IMR-90 (cell line): Measurements from ENCODE around the gene PLXNC1. TPM values are rescaled to one million over a fixed set of nuclear protein-coding genes. Genes with fewer than 3 reads are reported as not detected.

ENCODE experiments used
- ATAC-seq: fragments of 200-7000 bp; cut with Tn5 transposase; 2 replicates; pipeline ENCODE4 v1.9.1; 2020; ENCODE audit warnings: low read depth, mild to moderate bottlenecking, moderate library complexity
- BruUV-seq: library from RNA; stranded (reverse); fragments of 400-500 nt; replicated peaks from 2 replicates; lab custom pipeline; 2021; lab: Mats Ljungman, UMichigan
- CTCF ChIA-PET: fragments of 300-600 bp; formaldehyde crosslinking; extraction: SDS; loops from one replicate; lab custom pipeline; 2021; ENCODE audit warnings: antibody characterized with exemption; lab: Yijun Ruan, JAX
- POLR2A ChIA-PET: fragments of 300-600 bp; sonication (Branson Sonifier 250); formaldehyde crosslinking; loops from one replicate; lab custom pipeline; 2022; ENCODE audit warnings: antibody characterized with exemption; ENCODE audit not compliant: unreplicated experiment; lab: Charles Lee
- DNase-seq: peaks from one replicate; pipeline ENCODE4 v3.0.0; 2013
- H2AFZ ChIP-seq: replicated peaks from 2 replicates; pipeline ENCODE3; 2013; ENCODE audit warnings: low read length, mild to moderate bottlenecking; ENCODE audit not compliant: poor library complexity
- H2AK5ac ChIP-seq: 2 replicates; pipeline ENCODE4 v1.6.1; 2013; ENCODE audit warnings: low read depth, low read length, inconsistent platforms
- H2AK9ac ChIP-seq: replicated peaks from 2 replicates; pipeline ENCODE3; 2013; ENCODE audit warnings: mild to moderate bottlenecking, low read depth, low read length, moderate library complexity; ENCODE audit not compliant: poor library complexity
- H2BK120ac ChIP-seq: 2 replicates; pipeline ENCODE4 v1.6.1; 2013; ENCODE audit warnings: low read depth, low read length, inconsistent platforms
- H2BK15ac ChIP-seq: 3 replicates; pipeline ENCODE4 v1.6.1; 2013; ENCODE audit warnings: low read depth, low read length, inconsistent platforms
- H2BK20ac ChIP-seq: 2 replicates; pipeline ENCODE4 v1.6.1; 2013; ENCODE audit warnings: low read depth, mild to moderate bottlenecking, inconsistent platforms, low read length, moderate library complexity
- H2BK5ac ChIP-seq: 2 replicates; pipeline ENCODE4 v1.6.1; 2013; ENCODE audit warnings: mild to moderate bottlenecking, low read depth, low read length, inconsistent platforms; ENCODE audit not compliant: poor library complexity, severe bottlenecking
- H3K14ac ChIP-seq: replicated peaks from 2 replicates; pipeline ENCODE4 v1.6.1; 2013; ENCODE audit warnings: low read depth, low read length, inconsistent platforms
- H3K18ac ChIP-seq: 2 replicates; pipeline ENCODE4 v1.6.1; 2013; ENCODE audit warnings: low read depth, low read length, control low read depth
- H3K23ac ChIP-seq: 2 replicates; pipeline ENCODE4 v1.6.1; 2013; ENCODE audit warnings: low read depth, low read length, inconsistent platforms
- H3K27ac ChIP-seq: 2 replicates; pipeline ENCODE4 v1.5.1; 2013; ENCODE audit warnings: mild to moderate bottlenecking, control low read depth, low read length; ENCODE audit not compliant: insufficient read depth
- H3K27me3 ChIP-seq: 2 replicates; pipeline ENCODE4 v1.6.1; 2013; ENCODE audit warnings: low read length; ENCODE audit not compliant: control insufficient read depth, insufficient read depth
- H3K36me3 ChIP-seq: 2 replicates; pipeline ENCODE4 v1.6.1; 2013; ENCODE audit warnings: low read length, mixed read lengths; ENCODE audit not compliant: control insufficient read depth, insufficient read depth
- H3K4ac ChIP-seq: 2 replicates; pipeline ENCODE4 v1.6.1; 2013; ENCODE audit warnings: low read depth, low read length, inconsistent platforms
- H3K4me1 ChIP-seq: 2 replicates; pipeline ENCODE4 v1.6.1; 2013; ENCODE audit warnings: low read length, mixed read lengths; ENCODE audit not compliant: control insufficient read depth, insufficient read depth
- H3K4me2 ChIP-seq: 2 replicates; pipeline ENCODE4 v1.6.1; 2013; ENCODE audit warnings: low read depth, mild to moderate bottlenecking, control low read depth, low read length, moderate library complexity
- H3K4me3 ChIP-seq: 2 replicates; pipeline ENCODE4 v1.5.1; 2013; ENCODE audit warnings: low read depth, mild to moderate bottlenecking, control low read depth, low read length, moderate library complexity; ENCODE audit not compliant: insufficient read depth
- H3K56ac ChIP-seq: 2 replicates; pipeline ENCODE4 v1.6.1; 2013; ENCODE audit warnings: low read length, inconsistent platforms; ENCODE audit not compliant: insufficient read depth; ENCODE audit errors: extremely low read depth
- H3K79me1 ChIP-seq, 2 experiments: 2 replicates each; pipeline ENCODE4 v1.6.1; 2013; ENCODE audit warnings: low read length in 2 of 2, inconsistent platforms in 1 of 2, low read depth in 1 of 2
- H3K9ac ChIP-seq: 2 replicates; pipeline ENCODE4 v1.6.1; 2013; ENCODE audit warnings: low read depth, low read length, control low read depth
- H3K9me1 ChIP-seq: 2 replicates; pipeline ENCODE4 v1.6.1; 2013; ENCODE audit warnings: low read length, inconsistent platforms; ENCODE audit not compliant: insufficient read depth
- H3K9me3 ChIP-seq: 2 replicates; pipeline ENCODE4 v1.6.1; 2013; ENCODE audit warnings: low read length; ENCODE audit not compliant: control insufficient read depth, insufficient read depth
- H4K20me1 ChIP-seq: 2 replicates; pipeline ENCODE4 v1.6.1; 2013; ENCODE audit warnings: low read length, inconsistent platforms; ENCODE audit not compliant: insufficient read depth
- H4K5ac ChIP-seq: 2 replicates; pipeline ENCODE4 v1.6.1; 2013; ENCODE audit warnings: mild to moderate bottlenecking, low read depth, low read length, control low read depth
- H4K8ac ChIP-seq, 2 experiments: 2 replicates each; pipeline ENCODE4 v1.6.1; 2013; ENCODE audit warnings: low read depth in 2 of 2, low read length in 2 of 2, control low read depth in 1 of 2, inconsistent platforms in 1 of 2
- H4K91ac ChIP-seq: 2 replicates; pipeline ENCODE4 v1.6.1; 2013; ENCODE audit warnings: low read depth, low read length, inconsistent platforms; ENCODE audit not compliant: insufficient read depth
- NFE2L2 ChIP-seq: fragments of 150-350 bp; IDR thresholded peaks from 2 replicates; pipeline ENCODE4 v1.6.1; 2016; ENCODE audit warnings: low read depth, mild to moderate bottlenecking, low read length
- RAD21 ChIP-seq: IDR thresholded peaks from 2 replicates; pipeline ENCODE4 v1.6.1; 2012; ENCODE audit warnings: low read length, improper control_type of control experiment
- RCOR1 ChIP-seq: IDR thresholded peaks from 2 replicates; pipeline ENCODE4 v1.6.1; 2012; ENCODE audit warnings: mild to moderate bottlenecking, low read length, improper control_type of control experiment; ENCODE audit not compliant: insufficient replicate concordance
- WGBS, 2 experiments: methylation state at CpG; one replicate each; pipeline versions ENCODE4 v1.1.5 to v1.1.7; 2013; ENCODE audit warnings: missing lambda C conversion rate in 2 of 2; ENCODE audit not compliant: insufficient read length in 1 of 2; ENCODE audit errors: extremely low coverage in 2 of 2; 5-methylcytosine and 5-hydroxymethylcytosine counted together
- dilution Hi-C: fragments of 300-500 bp; cut with HindIII; formaldehyde crosslinking; loops from one replicate; pipeline ENCODE4 v1.14.3; 2018; ENCODE audit warnings: low sequenced_read_pairs; ENCODE audit not compliant: unreplicated experiment
- in situ Hi-C: fragments of 300-500 bp; cut with MboI; formaldehyde crosslinking; loops from 3 replicates; pipeline ENCODE4 v1.14.3; 2019; ENCODE audit warnings: low sequenced_read_pairs, inconsistent platforms, mixed read lengths
- intact Hi-C: fragments of 100-400 bp; cut with micrococcal nuclease; formaldehyde crosslinking; loops from 2 replicates; pipeline ENCODE4 v1.10.0; 2022
- polyA plus RNA-seq, 3 experiments: library from polyadenylated mRNA; depleted of rRNA; stranded (reverse); fragments of >200 nt; gene quantifications; 2 replicates each; pipeline ENCODE4 v1.2.3, GENCODE V29; 2012; ENCODE audit warnings: low replicate concordance in 1 of 3
- total RNA-seq: library from RNA; depleted of rRNA; stranded (reverse); fragments of >200 nt; gene quantifications from 2 replicates; pipeline ENCODE4 v1.2.3, GENCODE V29; 2012
- TF ChIP-seq, protein P1 (sequence below): conservative IDR thresholded peaks from 2 replicates; pipeline ENCODE4 v1.5.1; 2012; ENCODE audit warnings: mild to moderate bottlenecking, low read depth, low read length, improper control_type of control experiment

PLXNC1 gene
- total and polyA plus RNA-seq, 2 of the 4 experiments (the other 2 are of a cell fraction) = 1.0 to 1.6 TPM

DNA sequence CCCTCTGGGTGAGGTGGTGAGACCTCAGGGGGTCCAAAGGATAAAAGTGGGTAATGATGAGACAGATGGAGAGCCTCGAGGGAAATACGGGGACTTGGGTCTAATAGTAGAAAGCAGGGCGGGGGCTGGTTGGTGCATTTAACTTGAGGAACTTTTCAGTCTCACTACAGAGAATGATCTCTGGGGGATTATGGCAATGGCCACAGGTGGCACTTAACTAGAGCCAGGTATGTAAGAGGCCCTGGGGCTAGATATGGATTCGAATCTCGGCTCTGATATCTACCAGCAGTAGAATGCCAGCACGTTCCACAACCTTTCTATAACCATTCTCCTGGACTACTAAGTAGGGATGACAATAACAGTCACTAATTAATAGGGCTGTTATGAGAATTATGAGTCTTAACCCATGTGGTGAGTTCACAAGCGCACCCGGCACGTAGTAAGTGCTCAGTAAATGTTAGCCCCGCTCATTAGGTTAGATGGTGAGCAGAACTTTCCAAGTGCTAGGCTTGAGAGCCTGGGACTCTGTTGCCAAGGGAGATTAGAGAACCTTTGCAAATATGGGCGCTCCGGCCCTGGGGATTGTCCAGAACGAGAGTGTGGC is 888 bp upstream of the PLXNC1 start:
- ATAC-seq (no peak), DNase-seq (no peak)
- no peaks in the 10 kb centered on the region for H3K9me3 ChIP-seq
- H3K56ac ChIP-seq = no peak overlapping the region
- TF ChIP-seq NFE2L2 (no peak), RAD21 (no peak), RCOR1 (no peak)
- TF ChIP-seq, protein P1, sequence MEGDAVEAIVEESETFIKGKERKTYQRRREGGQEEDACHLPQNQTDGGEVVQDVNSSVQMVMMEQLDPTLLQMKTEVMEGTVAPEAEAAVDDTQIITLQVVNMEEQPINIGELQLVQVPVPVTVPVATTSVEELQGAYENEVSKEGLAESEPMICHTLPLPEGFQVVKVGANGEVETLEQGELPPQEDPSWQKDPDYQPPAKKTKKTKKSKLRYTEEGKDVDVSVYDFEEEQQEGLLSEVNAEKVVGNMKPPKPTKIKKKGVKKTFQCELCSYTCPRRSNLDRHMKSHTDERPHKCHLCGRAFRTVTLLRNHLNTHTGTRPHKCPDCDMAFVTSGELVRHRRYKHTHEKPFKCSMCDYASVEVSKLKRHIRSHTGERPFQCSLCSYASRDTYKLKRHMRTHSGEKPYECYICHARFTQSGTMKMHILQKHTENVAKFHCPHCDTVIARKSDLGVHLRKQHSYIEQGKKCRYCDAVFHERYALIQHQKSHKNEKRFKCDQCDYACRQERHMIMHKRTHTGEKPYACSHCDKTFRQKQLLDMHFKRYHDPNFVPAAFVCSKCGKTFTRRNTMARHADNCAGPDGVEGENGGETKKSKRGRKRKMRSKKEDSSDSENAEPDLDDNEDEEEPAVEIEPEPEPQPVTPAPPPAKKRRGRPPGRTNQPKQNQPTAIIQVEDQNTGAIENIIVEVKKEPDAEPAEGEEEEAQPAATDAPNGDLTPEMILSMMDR = no peak
- no peak overlapping the region for H2AK5ac ChIP-seq
- no peak overlapping the region for H4K91ac ChIP-seq
- no peak overlapping the region for H3K4ac ChIP-seq
- dilution Hi-C loops (loop anchor here (25.0 kb wide), 1 partner anchor 390 kb away; no protein-coding TSS in a partner anchor), in situ Hi-C loops (loop anchor here (5.0 to 25.0 kb wide), 3 partner anchors 385 to 1190 kb away; no protein-coding TSS in a partner anchor), intact Hi-C loops (loop anchor here (5.0 to 10.0 kb wide), 3 partner anchors 145 to 1190 kb away; no protein-coding TSS in a partner anchor)
- no peaks in the 10 kb centered on the region for H4K20me1 ChIP-seq
- H3K4me3 ChIP-seq = no peak overlapping the region; the same call in 1 of the 2 replicates
- H2BK5ac ChIP-seq = no peak overlapping the region
- POLR2A ChIA-PET = no interaction called here
- no peak overlapping the region for H2AK9ac ChIP-seq
- H3K79me1 ChIP-seq = no peaks in the 10 kb centered on the region
- H3K9ac ChIP-seq = no peak overlapping the region
- 62% methylated on average over 3 of the region's 13 CpGs; no CpG with 5 or more reads in 1 of the 2 experiments for WGBS, 2 experiments
- H3K27ac ChIP-seq = no peak overlapping the region
- no TSS peak for BruUV-seq
- H2AFZ ChIP-seq = no peak overlapping the region
- H3K9me1 ChIP-seq = no peaks in the 10 kb centered on the region
- H3K4me2 ChIP-seq = no peak overlapping the region; the same call in 1 of the 2 replicates
- no peaks in the 10 kb centered on the region for H3K36me3 ChIP-seq
- CTCF ChIA-PET = interaction anchor here (1.1 kb wide), 1 partner anchor 282 kb away, joined by 4 read pairs; no protein-coding TSS in a partner anchor
- no peak overlapping the region for H3K23ac ChIP-seq
- H2BK20ac ChIP-seq = no peak overlapping the region
- H2BK120ac ChIP-seq = no peak overlapping the region
- no peak overlapping the region for H4K8ac ChIP-seq
- no peak overlapping the region for H4K5ac ChIP-seq
- H2BK15ac ChIP-seq = no peak overlapping the region
- peaks cover 87% of the 10 kb centered on the region for H3K27me3 ChIP-seq
- H3K14ac ChIP-seq = no peak overlapping the region
- no peak overlapping the region for H3K18ac ChIP-seq
- H3K4me1 ChIP-seq = no peaks in the 10 kb centered on the region; the same call in none of the 2 replicates
